ENCODE results near the gene HDDC3.

GRCh38 chr15:90907838-90908507 is 24.4 kb downstream of the HDDC3 start:
- TF ChIP-seq POLR2A (IDR thresholded peaks at IDR 0.05) (no peak), CTCF (IDR thresholded peaks at IDR 0.05 in 8 of 11, conservative IDR thresholded peaks at IDR 0.05 in 3 of 11) (no peak), POLR2AphosphoS5 (IDR thresholded peaks at IDR 0.05) (no peak)
